ENCODE measurements around the gene HLA-B.

Gene HLA-B

GRCh38 chr6:31400467-31401289 lies 43.7 kb upstream of the HLA-B start:
- TF ChIP-seq POLR2AphosphoS5 (IDR thresholded peaks at IDR 0.05; ENCODE audit: low read depth, low read length) (no peak), SIN3A (IDR thresholded peaks at IDR 0.05; ENCODE audit: borderline replicate concordance, insufficient read depth, low read length) (no peak), REST (IDR thresholded peaks at IDR 0.05; ENCODE audit: insufficient read depth in 1 of 2, low read depth in 2 of 2, low read length in 2 of 2) (no peak), TAF1 (IDR thresholded peaks at IDR 0.05; ENCODE audit: borderline replicate concordance, insufficient read depth, low read length) (no peak), FOXP2 (optimal IDR thresholded peaks at IDR 0.05; ENCODE audit: borderline replicate concordance, extremely low read depth, extremely low read length, insufficient read depth) (no peak)

GRCh38 chr6:31399589-31400466 lies 42.8 kb upstream of the HLA-B start:
- no peak for TF ChIP-seq FOXP2 (optimal IDR thresholded peaks at IDR 0.05; ENCODE audit: borderline replicate concordance, extremely low read depth, extremely low read length, insufficient read depth)
- no peak for TF ChIP-seq SIN3A (IDR thresholded peaks at IDR 0.05; ENCODE audit: borderline replicate concordance, insufficient read depth, low read length)
- TF ChIP-seq POLR2AphosphoS5 (IDR thresholded peaks at IDR 0.05; ENCODE audit: low read depth, low read length): no peak; the same call in 1 of the 2 replicates
- TF ChIP-seq REST (IDR thresholded peaks at IDR 0.05; ENCODE audit: insufficient read depth in 1 of 2, low read depth in 2 of 2, low read length in 2 of 2): no peak
- TF ChIP-seq TAF1 (IDR thresholded peaks at IDR 0.05; ENCODE audit: borderline replicate concordance, insufficient read depth, low read length): no peak

GRCh38 chr6:31397901-31398525 lies 41.0 kb upstream of the HLA-B start:
- TF ChIP-seq REST (IDR thresholded peaks at IDR 0.05; ENCODE audit: insufficient read depth in 1 of 2, low read depth in 2 of 2, low read length in 2 of 2) (no peak), POLR2AphosphoS5 (IDR thresholded peaks at IDR 0.05; ENCODE audit: low read depth, low read length) (no peak), FOXP2 (optimal IDR thresholded peaks at IDR 0.05; ENCODE audit: borderline replicate concordance, extremely low read depth, extremely low read length, insufficient read depth) (no peak), SIN3A (IDR thresholded peaks at IDR 0.05; ENCODE audit: borderline replicate concordance, insufficient read depth, low read length) (no peak), TAF1 (IDR thresholded peaks at IDR 0.05; ENCODE audit: borderline replicate concordance, insufficient read depth, low read length) (no peak)

DNA sequence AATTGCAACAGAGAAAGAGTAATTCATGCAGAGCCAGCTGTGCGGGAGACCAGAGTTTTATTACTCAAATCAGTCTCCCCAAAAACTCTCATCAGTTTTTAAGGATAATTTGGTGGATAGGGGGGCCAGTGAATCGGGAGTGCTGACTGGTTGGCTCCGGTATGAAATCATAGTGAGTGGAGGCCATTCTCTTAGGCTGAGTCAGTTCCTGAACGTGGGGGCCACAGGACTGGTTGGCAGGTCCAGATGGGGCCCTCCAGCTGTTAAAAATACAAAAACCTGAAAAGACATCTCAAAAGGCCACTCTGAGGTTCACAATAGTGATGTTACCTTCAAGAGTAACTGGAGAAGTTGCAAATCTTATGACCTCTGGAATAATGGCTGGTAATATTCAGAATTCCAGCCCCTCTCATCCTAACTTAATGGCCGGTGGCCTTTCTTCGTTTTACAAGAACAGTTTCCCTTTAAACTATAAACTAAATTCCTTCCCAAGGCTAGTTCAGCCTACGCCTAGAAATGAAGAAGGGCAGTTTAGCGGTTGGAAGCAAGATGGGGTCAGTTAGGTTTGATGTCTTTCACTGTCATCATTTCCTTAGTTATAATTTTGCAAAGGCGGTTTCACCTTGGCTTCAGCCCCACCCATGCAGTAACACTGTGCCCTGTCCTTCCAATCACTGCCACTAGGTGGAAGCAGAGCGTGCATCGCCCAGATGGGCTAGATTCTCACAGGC lies 39.6 kb upstream of the HLA-B start:
- TF ChIP-seq REST (IDR thresholded peaks at IDR 0.05; ENCODE audit: insufficient read depth in 1 of 2, low read depth in 2 of 2, low read length in 2 of 2) (no peak), POLR2AphosphoS5 (IDR thresholded peaks at IDR 0.05; ENCODE audit: low read depth, low read length) (no peak), SIN3A (IDR thresholded peaks at IDR 0.05; ENCODE audit: borderline replicate concordance, insufficient read depth, low read length) (no peak), TAF1 (IDR thresholded peaks at IDR 0.05; ENCODE audit: borderline replicate concordance, insufficient read depth, low read length) (no peak), FOXP2 (optimal IDR thresholded peaks at IDR 0.05; ENCODE audit: borderline replicate concordance, extremely low read depth, extremely low read length, insufficient read depth) (no peak)
